ENCODE data around the gene AKAP13. TPM values are rescaled to one million over a fixed set of nuclear protein-coding genes. Genes with fewer than 3 reads are reported as not detected.

The AKAP13 gene
- total and polyA plus RNA-seq, 7 donors: 18.2 to 126 (median 93.7) TPM

GRCh38 chr15:85472349-85472748, 91.9 kb downstream of the AKAP13 start:
- intact Hi-C loops (cut with DNase I): no loop called here
- 91 to 97% (median 96%) methylated on average over 2 of the region's 2 CpGs for WGBS, 3 donors
- H3K36me3 ChIP-seq (ENCODE audit: insufficient read depth in 1 of 2, low read depth in 1 of 2): no peaks in the 10 kb centered on the region
- H3K9me3 ChIP-seq: no peaks in the 10 kb centered on the region
- H3K4me3 ChIP-seq: no peak overlapping the region
- TF ChIP-seq, protein P1, sequence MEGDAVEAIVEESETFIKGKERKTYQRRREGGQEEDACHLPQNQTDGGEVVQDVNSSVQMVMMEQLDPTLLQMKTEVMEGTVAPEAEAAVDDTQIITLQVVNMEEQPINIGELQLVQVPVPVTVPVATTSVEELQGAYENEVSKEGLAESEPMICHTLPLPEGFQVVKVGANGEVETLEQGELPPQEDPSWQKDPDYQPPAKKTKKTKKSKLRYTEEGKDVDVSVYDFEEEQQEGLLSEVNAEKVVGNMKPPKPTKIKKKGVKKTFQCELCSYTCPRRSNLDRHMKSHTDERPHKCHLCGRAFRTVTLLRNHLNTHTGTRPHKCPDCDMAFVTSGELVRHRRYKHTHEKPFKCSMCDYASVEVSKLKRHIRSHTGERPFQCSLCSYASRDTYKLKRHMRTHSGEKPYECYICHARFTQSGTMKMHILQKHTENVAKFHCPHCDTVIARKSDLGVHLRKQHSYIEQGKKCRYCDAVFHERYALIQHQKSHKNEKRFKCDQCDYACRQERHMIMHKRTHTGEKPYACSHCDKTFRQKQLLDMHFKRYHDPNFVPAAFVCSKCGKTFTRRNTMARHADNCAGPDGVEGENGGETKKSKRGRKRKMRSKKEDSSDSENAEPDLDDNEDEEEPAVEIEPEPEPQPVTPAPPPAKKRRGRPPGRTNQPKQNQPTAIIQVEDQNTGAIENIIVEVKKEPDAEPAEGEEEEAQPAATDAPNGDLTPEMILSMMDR (IDR thresholded peaks at IDR 0.05): no peak
- H3K27me3 ChIP-seq (ENCODE audit: insufficient read depth in 3 of 3, low read length in 2 of 3): no peaks in the 10 kb centered on the region
- no peak overlapping the region for H3K27ac ChIP-seq
- DNase-seq: no peak
- peaks cover 10% of the 10 kb centered on the region for H3K4me1 ChIP-seq
- ATAC-seq: no peak

DNA sequence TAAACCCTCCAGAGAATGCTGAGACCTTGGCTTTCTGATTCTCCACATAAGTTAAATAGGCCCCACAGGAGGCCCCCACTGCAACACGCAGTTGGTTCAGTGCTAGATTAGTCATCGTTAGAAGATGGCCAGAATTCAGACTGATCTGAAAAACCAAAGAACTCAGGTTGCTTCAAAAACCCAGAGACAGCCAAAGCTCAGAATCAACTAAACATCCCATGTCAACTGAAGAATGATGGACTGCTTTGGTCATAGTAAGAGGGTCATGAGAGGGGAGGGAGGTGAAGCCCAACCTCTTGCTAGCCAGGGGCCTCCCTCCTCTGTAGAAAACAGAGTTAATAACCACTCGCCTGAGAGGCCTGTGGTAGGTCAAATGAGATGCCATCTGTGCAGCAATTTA, 93.1 kb downstream of the AKAP13 start:
- ATAC-seq (no peak), DNase-seq (no peak)
- TF ChIP-seq, protein P1 (IDR thresholded peaks at IDR 0.05): no peak
- Histone ChIP-seq H3K27me3 (ENCODE audit: insufficient read depth in 3 of 3, low read length in 2 of 3) (no peaks in the 10 kb centered on the region), H3K36me3 (ENCODE audit: insufficient read depth in 1 of 2, low read depth in 1 of 2) (no peaks in the 10 kb centered on the region), H3K27ac (no peak overlapping the region), H3K4me1 (peaks cover 10% of the 10 kb centered on the region), H3K4me3 (no peak overlapping the region), H3K9me3 (no peaks in the 10 kb centered on the region)
- intact Hi-C loops (cut with DNase I): no loop called here
- WGBS, 3 donors: 54 to 64% (median 62%) methylated on average over 3 of the region's 3 CpGs

GRCh38 chr15:85474700-85475316, 94.4 kb downstream of the AKAP13 start:
- TF ChIP-seq, protein P1 (IDR thresholded peaks at IDR 0.05): no peak
- Histone ChIP-seq H3K27me3 (ENCODE audit: insufficient read depth in 3 of 3, low read length in 2 of 3) (no peaks in the 10 kb centered on the region), H3K9me3 (no peaks in the 10 kb centered on the region), H3K4me1 (peaks cover 16% of the 10 kb centered on the region), H3K27ac (no peak overlapping the region), H3K36me3 (ENCODE audit: insufficient read depth in 1 of 2, low read depth in 1 of 2) (no peaks in the 10 kb centered on the region), H3K4me3 (no peak overlapping the region)
- DNase-seq: no peak
- intact Hi-C loops (cut with DNase I): no loop called here
- ATAC-seq: no peak
- WGBS, 3 donors: 70 to 77% (median 72%) methylated on average over 8 of the region's 8 CpGs

- no peak for ATAC-seq
- Histone ChIP-seq H3K4me1 (peaks cover 16% of the 10 kb centered on the region), H3K27me3 (ENCODE audit: insufficient read depth in 3 of 3, low read length in 2 of 3) (no peaks in the 10 kb centered on the region), H3K36me3 (ENCODE audit: insufficient read depth in 1 of 2, low read depth in 1 of 2) (no peaks in the 10 kb centered on the region), H3K27ac (no peak overlapping the region), H3K9me3 (no peaks in the 10 kb centered on the region), H3K4me3 (no peak overlapping the region)
- no peak for DNase-seq
- intact Hi-C loops (cut with DNase I): no loop called here
- WGBS, 3 donors: 69 to 78% (median 76%) methylated on average over 1 of the region's 1 CpG
- TF ChIP-seq, protein P1 (IDR thresholded peaks at IDR 0.05): no peak
These were observed 94.9 kb downstream of the AKAP13 start for GRCh38 chr15:85475317-85475701.

DNA sequence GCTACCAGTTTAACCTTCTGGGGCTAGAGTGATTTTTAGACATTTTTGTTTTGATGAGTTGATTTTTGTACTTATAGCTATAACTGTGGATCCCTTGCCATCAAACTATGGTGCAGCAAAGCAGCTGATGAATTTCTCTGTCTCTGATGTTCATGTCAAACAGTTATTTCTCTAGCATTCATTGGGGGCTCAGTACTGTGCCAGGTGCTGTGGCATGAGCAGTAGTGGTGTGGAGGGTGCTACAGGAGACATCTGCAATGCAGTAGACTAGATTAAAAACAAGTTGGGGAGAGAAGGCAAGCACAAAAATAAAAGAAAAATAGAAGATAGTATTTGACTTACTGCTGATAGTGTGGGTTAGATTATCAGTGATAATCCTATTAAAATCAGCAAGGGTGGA, 95.3 kb downstream of the AKAP13 start:
- Histone ChIP-seq H3K4me3 (no peak overlapping the region), H3K4me1 (peaks cover 16% of the 10 kb centered on the region), H3K36me3 (ENCODE audit: insufficient read depth in 1 of 2, low read depth in 1 of 2) (no peaks in the 10 kb centered on the region), H3K9me3 (no peaks in the 10 kb centered on the region), H3K27me3 (ENCODE audit: insufficient read depth in 3 of 3, low read length in 2 of 3) (no peaks in the 10 kb centered on the region), H3K27ac (no peak overlapping the region)
- no peak for DNase-seq
- intact Hi-C loops (cut with DNase I): no loop called here
- TF ChIP-seq, protein P1 (IDR thresholded peaks at IDR 0.05): no peak
- no peak for ATAC-seq
